ENCODE results near the gene SLC35E1. TPM values are rescaled to one million over a fixed set of nuclear protein-coding genes. Genes with fewer than 3 reads are reported as not detected.

SLC35E1 gene
- total RNA-seq, 1 experiment from 2014 or later = 49.1 TPM

- Histone ChIP-seq H3K4me1 (ENCODE audit: control insufficient read depth in 1 of 2, insufficient read depth in 2 of 2, low read length in 2 of 2) (no peaks in the 10 kb centered on the region), H3K4me3 (replicated peaks in 1 of 2; ENCODE audit: low read depth in 1 of 2, low read length in 2 of 2) (no peak overlapping the region), H3K27me3 (ENCODE audit: insufficient read depth, low read length) (no peaks in the 10 kb centered on the region), H3K9me3 (ENCODE audit: control insufficient read depth in 1 of 2, insufficient read depth in 1 of 2, low read depth in 1 of 2, low read length in 2 of 2) (no peaks in the 10 kb centered on the region), H3K4me2 (ENCODE audit: low read length) (no peak overlapping the region), H3K9me2 (ENCODE audit: insufficient read depth) (no peaks in the 10 kb centered on the region), H3K36me3 (ENCODE audit: control insufficient read depth in 1 of 2, insufficient read depth in 2 of 2, low read length in 2 of 2) (peaks cover 50 to 84% of the 10 kb centered on the region in 2 experiments; a peak in 3 of 4 replicates), H4K20me1 (ENCODE audit: insufficient read depth) (0 out of 2 replicates have a peak, but pooled peaks cover under 1% of the 10 kb centered on the region), H3K9ac (ENCODE audit: low read length) (no peak overlapping the region), H2AFZ (ENCODE audit: low read depth, low read length, poor library complexity, severe bottlenecking) (no peak overlapping the region), H3K27ac (ENCODE audit: low read depth, low read length) (no peak overlapping the region), H3K79me2 (ENCODE audit: insufficient read depth, low read length) (peaks cover 60% of the 10 kb centered on the region)
- no peak for DNase-seq (ENCODE audit: low read depth, low spot score)
- ChIA-PET RAD21 (ENCODE audit: low non-redundant PET in 1 of 2, low total read pairs in 2 of 2, uncharacterized antibody in 2 of 2, unreplicated experiment in 2 of 2) (no interaction called here), CTCF (no interaction called here), POLR2A (no interaction called here)
- no TSS peak for BruUV-seq (replicated peaks)
- TF ChIP-seq POLR2A (IDR thresholded peaks at IDR 0.05; ENCODE audit: borderline replicate concordance, extremely low read depth, insufficient read depth, insufficient read length) (no peak), JUND (IDR thresholded peaks at IDR 0.05) (no peak), REST (IDR thresholded peaks at IDR 0.05; ENCODE audit: low read depth) (no peak), ZNF274 (IDR thresholded peaks at IDR 0.05; ENCODE audit: low read depth, low read length) (no peak), CEBPB (IDR thresholded peaks at IDR 0.05; ENCODE audit: low read depth) (no peak), SRF (IDR thresholded peaks at IDR 0.05; ENCODE audit: low read depth) (no peak), EGR1 (IDR thresholded peaks at IDR 0.05; ENCODE audit: low read depth) (no peak), YY1 (IDR thresholded peaks at IDR 0.05; ENCODE audit: extremely low read depth, insufficient replicate concordance, low read depth, low read length) (no peak), CTCF (IDR thresholded peaks at IDR 0.05 in 2 of 3, conservative IDR thresholded peaks at IDR 0.05 in 1 of 3; ENCODE audit: borderline replicate concordance in 1 of 3, insufficient read depth in 1 of 3, low read depth in 2 of 3, low read length in 2 of 3) (no peak)
- intact Hi-C loops (cut with micrococcal nuclease) = no loop called here
- no peak for ATAC-seq
Observed at GRCh38 chr19:16531380-16531669, 40.9 kb downstream of the SLC35E1 start.
